ENCODE data around the gene EHD3. TPM values are rescaled to one million over a fixed set of nuclear protein-coding genes. Genes with fewer than 3 reads are reported as not detected.

The EHD3 gene
- total and polyA plus RNA-seq, 3 donors from 2014 or later: 3.5 to 5.1 (median 4.5) TPM

- no peaks in the 10 kb centered on the region for H3K4me1 ChIP-seq
- no peak overlapping the region for H3K27ac ChIP-seq
- 87 to 90% methylated on average over 1 of the region's 1 CpG for WGBS, 2 donors
- H3K9me3 ChIP-seq: no peaks in the 10 kb centered on the region
- intact Hi-C loops (cut with DNase I; ENCODE audit: low total_unique reads): no loop called here
- DNase-seq: no peak
- H3K4me3 ChIP-seq: no peak overlapping the region
- TF ChIP-seq CTCF (IDR thresholded peaks at IDR 0.05) (no peak), POLR2A (IDR thresholded peaks at IDR 0.05) (no peak)
- no peaks in the 10 kb centered on the region for H3K36me3 ChIP-seq (ENCODE audit: low read depth, missing control alignments)
- H3K27me3 ChIP-seq: no peaks in the 10 kb centered on the region
Observed at GRCh38 chr2:31190188-31190587, 43.8 kb upstream of the EHD3 start.

GRCh38 chr2:31191931-31192330, 42.0 kb upstream of the EHD3 start:
- H3K4me3 ChIP-seq: no peak overlapping the region
- intact Hi-C loops (cut with DNase I; ENCODE audit: low total_unique reads): no loop called here
- H3K9me3 ChIP-seq: no peaks in the 10 kb centered on the region
- no peak overlapping the region for H3K27ac ChIP-seq
- H3K27me3 ChIP-seq: no peaks in the 10 kb centered on the region
- H3K36me3 ChIP-seq (ENCODE audit: low read depth, missing control alignments): no peaks in the 10 kb centered on the region
- WGBS, 2 donors: 82 to 91% methylated on average over 3 to 11 of the region's 11 CpGs
- no peaks in the 10 kb centered on the region for H3K4me1 ChIP-seq
- no peak for DNase-seq
- TF ChIP-seq CTCF (IDR thresholded peaks at IDR 0.05) (no peak), POLR2A (IDR thresholded peaks at IDR 0.05) (no peak)

GRCh38 chr2:31192396-31192795, 41.6 kb upstream of the EHD3 start:
- TF ChIP-seq CTCF (IDR thresholded peaks at IDR 0.05) (no peak), POLR2A (IDR thresholded peaks at IDR 0.05) (no peak)
- no peak for DNase-seq
- no peaks in the 10 kb centered on the region for H3K36me3 ChIP-seq (ENCODE audit: low read depth, missing control alignments)
- H3K27ac ChIP-seq: no peak overlapping the region
- H3K4me3 ChIP-seq: no peak overlapping the region
- WGBS, 2 donors: 83 to 98% methylated on average over 2 of the region's 2 CpGs
- no peaks in the 10 kb centered on the region for H3K4me1 ChIP-seq
- H3K9me3 ChIP-seq: no peaks in the 10 kb centered on the region
- no peaks in the 10 kb centered on the region for H3K27me3 ChIP-seq
- intact Hi-C loops (cut with DNase I; ENCODE audit: low total_unique reads): no loop called here

- intact Hi-C loops (cut with DNase I; ENCODE audit: low total_unique reads): no loop called here
- 85 to 88% methylated on average over 10 to 12 of the region's 12 CpGs for WGBS, 2 donors
Observed at GRCh38 chr2:31192851-31193392, 41.0 kb upstream of the EHD3 start.

More at GRCh38 chr2:31192851-31193392, 41.0 kb upstream of the EHD3 start:
- H3K36me3 ChIP-seq (ENCODE audit: low read depth, missing control alignments): no peaks in the 10 kb centered on the region
- H3K4me3 ChIP-seq: no peak overlapping the region
- no peaks in the 10 kb centered on the region for H3K9me3 ChIP-seq
- no peak for DNase-seq
- H3K27me3 ChIP-seq: no peaks in the 10 kb centered on the region
- TF ChIP-seq CTCF (IDR thresholded peaks at IDR 0.05): no peak
- TF ChIP-seq POLR2A (IDR thresholded peaks at IDR 0.05): no peak
- H3K27ac ChIP-seq: no peak overlapping the region
- no peaks in the 10 kb centered on the region for H3K4me1 ChIP-seq

Measured in testis (tissue), 3 donors.